Endothelial cell of umbilical vein (primary cell): Measurements from ENCODE around the gene TCP11.
"Not testable (repeated sequence)": the region's sequence is repeated elsewhere in the genome, so short reads cannot be mapped to it uniquely, and the experiment has no call there.

ENCODE experiments used
- EZH2 ChIP-seq: IDR thresholded peaks from 2 replicates; pipeline ENCODE4 v1.6.1; 2012; ENCODE audit warnings: borderline replicate concordance, low read depth, mild to moderate bottlenecking, moderate library complexity, low read length, inconsistent platforms; ENCODE audit not compliant: severe bottlenecking
- MYC ChIP-seq: IDR thresholded peaks from one replicate; pipeline ENCODE4 v1.6.1; 2011; ENCODE audit warnings: mild to moderate bottlenecking, low read depth, low read length
- POLR2A ChIP-seq: IDR thresholded peaks from 2 replicates; pipeline ENCODE4 v1.6.1; 2012; ENCODE audit warnings: low read depth, mild to moderate bottlenecking, control low read depth, low read length

GRCh38 chr6:35106061-35106460 lies 35.1 kb downstream of the TCP11 start:
- not testable (repeated sequence) for TF ChIP-seq EZH2, POLR2A, MYC
